ENCODE data around the gene MICALL2.

Gene MICALL2

GRCh38 chr7:1503816-1504775 is 44.8 kb upstream of the MICALL2 start, which contains the start of gene INTS1:
Gene INTS1 (minus strand): TSS chr7:1504389. CDS start chr7:1503960, 429 bp downstream.
- Histone ChIP-seq H3K14ac (ENCODE audit: low read length in 2 of 2) (peak within 1 kb of the TSS in 1 of 2 experiments; percentile 66), H3K4me3 (ENCODE audit: insufficient read depth in 1 of 2, low read depth in 1 of 2, low read length in 2 of 2) (peak within 1 kb of the TSS; percentile 96 to 98), H3K27me3 (ENCODE audit: control insufficient read depth in 1 of 2, insufficient read depth in 1 of 2, low read length in 2 of 2) (no peaks in the 10 kb centered on the region), H3K4me2 (ENCODE audit: low read length, poor library complexity, severe bottlenecking) (peak within 1 kb of the TSS; percentile 98), H3K27ac (ENCODE audit: low read length, poor library complexity, severe bottlenecking) (no peak within 1 kb of the TSS), H4K91ac (ENCODE audit: low read length) (peak within 1 kb of the TSS; percentile 67), H2AK5ac (ENCODE audit: low read length, severe bottlenecking) (no peak within 1 kb of the TSS), H4K8ac (ENCODE audit: low read length) (peak within 1 kb of the TSS; percentile 95), H3K4ac (ENCODE audit: low read depth in 1 of 2, low read length in 2 of 2) (peak within 1 kb of the TSS; percentile 13 to 91), H3K36me3 (ENCODE audit: control insufficient read depth in 1 of 2, insufficient read depth in 2 of 2, low read depth in 1 of 2, low read length in 2 of 2) (peaks cover 27 to 44% of the 10 kb centered on the region in 2 experiments), H2BK120ac (ENCODE audit: low read depth, low read length) (peak within 1 kb of the TSS; percentile 86), H3K9ac (ENCODE audit: low read length) (peak within 1 kb of the TSS; percentile 89), H2BK5ac (ENCODE audit: low read depth, low read length, poor library complexity, severe bottlenecking) (no peak within 1 kb of the TSS), H2BK12ac (ENCODE audit: low read length in 2 of 2) (peak within 1 kb of the TSS in 1 of 2 experiments; percentile 80), H3K23ac (ENCODE audit: low read length in 2 of 2) (no peak within 1 kb of the TSS), H3K4me1 (ENCODE audit: control insufficient read depth, insufficient read depth, low read depth, low read length) (peaks cover 27% of the 10 kb centered on the region), H2BK15ac (ENCODE audit: low read depth, poor library complexity, severe bottlenecking) (peak within 1 kb of the TSS; percentile 92), H3K18ac (ENCODE audit: low read depth in 1 of 2, low read length in 2 of 2) (peak within 1 kb of the TSS; percentile 35 to 97), H3K9me3 (ENCODE audit: control insufficient read depth, low read length) (no peaks in the 10 kb centered on the region), H3K79me1 (replicated peaks; ENCODE audit: low read length, poor library complexity, severe bottlenecking) (peaks cover 34% of the 10 kb centered on the region), H2AFZ (ENCODE audit: low read depth, low read length) (peak within 1 kb of the TSS; percentile 97)
- peak; percentile 90 for DNase-seq
- WGBS = under 1% methylated on average over 99 of the region's 118 CpGs

- H2AK5ac ChIP-seq (ENCODE audit: low read length, severe bottlenecking) = no peak overlapping the region
- peak overlapping the region; percentile 98 for H3K4me2 ChIP-seq (ENCODE audit: low read length, poor library complexity, severe bottlenecking)
- no peak overlapping the region for H2BK15ac ChIP-seq (ENCODE audit: low read depth, poor library complexity, severe bottlenecking)
- peak overlapping the region in 1 of 2 experiments; percentile 54 for H3K4ac ChIP-seq (ENCODE audit: low read depth in 1 of 2, low read length in 2 of 2)
- H3K36me3 ChIP-seq (ENCODE audit: control insufficient read depth in 1 of 2, insufficient read depth in 2 of 2, low read depth in 1 of 2, low read length in 2 of 2) = peaks cover 27 to 51% of the 10 kb centered on the region in 2 experiments
- peak overlapping the region; percentile 89 for H3K9ac ChIP-seq (ENCODE audit: low read length)
- no peak for DNase-seq
- peak overlapping the region; percentile 96 to 98 for H3K4me3 ChIP-seq (ENCODE audit: insufficient read depth in 1 of 2, low read depth in 1 of 2, low read length in 2 of 2)
- H4K8ac ChIP-seq (ENCODE audit: low read length) = no peak overlapping the region
- H3K27ac ChIP-seq (ENCODE audit: low read length, poor library complexity, severe bottlenecking) = no peak overlapping the region
- no peaks in the 10 kb centered on the region for H3K9me3 ChIP-seq (ENCODE audit: control insufficient read depth, low read length)
- no peak overlapping the region for H3K14ac ChIP-seq (ENCODE audit: low read length in 2 of 2)
- no peak overlapping the region for H3K23ac ChIP-seq (ENCODE audit: low read length in 2 of 2)
- no peak overlapping the region for H2BK12ac ChIP-seq (ENCODE audit: low read length in 2 of 2)
- H3K79me1 ChIP-seq (replicated peaks; ENCODE audit: low read length, poor library complexity, severe bottlenecking) = peaks cover 34% of the 10 kb centered on the region
- H4K91ac ChIP-seq (ENCODE audit: low read length) = no peak overlapping the region
- H2AFZ ChIP-seq (ENCODE audit: low read depth, low read length) = no peak overlapping the region
- H3K27me3 ChIP-seq (ENCODE audit: control insufficient read depth in 1 of 2, insufficient read depth in 1 of 2, low read length in 2 of 2) = no peaks in the 10 kb centered on the region
- no peak overlapping the region for H3K18ac ChIP-seq (ENCODE audit: low read depth in 1 of 2, low read length in 2 of 2)
- H3K4me1 ChIP-seq (ENCODE audit: control insufficient read depth, insufficient read depth, low read depth, low read length) = peaks cover 27% of the 10 kb centered on the region
- no peak overlapping the region for H2BK120ac ChIP-seq (ENCODE audit: low read depth, low read length)
- no peak overlapping the region for H2BK5ac ChIP-seq (ENCODE audit: low read depth, low read length, poor library complexity, severe bottlenecking)
- 55% methylated on average over 20 of the region's 24 CpGs for WGBS
These were observed 44.1 kb upstream of the MICALL2 start for GRCh38 chr7:1503390-1503789.

GRCh38 chr7:1502845-1503244 is 43.6 kb upstream of the MICALL2 start:
- H3K36me3 ChIP-seq (ENCODE audit: control insufficient read depth in 1 of 2, insufficient read depth in 2 of 2, low read depth in 1 of 2, low read length in 2 of 2) = peaks cover 32 to 57% of the 10 kb centered on the region in 2 experiments
- H2BK120ac ChIP-seq (ENCODE audit: low read depth, low read length) = no peak overlapping the region
- H3K27ac ChIP-seq (ENCODE audit: low read length, poor library complexity, severe bottlenecking) = no peak overlapping the region
- H3K23ac ChIP-seq (ENCODE audit: low read length in 2 of 2) = no peak overlapping the region
- no peak overlapping the region for H3K18ac ChIP-seq (ENCODE audit: low read depth in 1 of 2, low read length in 2 of 2)
- no peak overlapping the region for H2BK12ac ChIP-seq (ENCODE audit: low read length in 2 of 2)
- WGBS = 90% methylated on average over 20 of the region's 20 CpGs
- H3K14ac ChIP-seq (ENCODE audit: low read length in 2 of 2) = no peak overlapping the region
- H2AK5ac ChIP-seq (ENCODE audit: low read length, severe bottlenecking) = no peak overlapping the region
- H2AFZ ChIP-seq (ENCODE audit: low read depth, low read length) = no peak overlapping the region
- no peak overlapping the region for H4K8ac ChIP-seq (ENCODE audit: low read length)
- peaks cover 27% of the 10 kb centered on the region for H3K4me1 ChIP-seq (ENCODE audit: control insufficient read depth, insufficient read depth, low read depth, low read length)
- H2BK5ac ChIP-seq (ENCODE audit: low read depth, low read length, poor library complexity, severe bottlenecking) = no peak overlapping the region
- peak overlapping the region; percentile 98 for H3K4me2 ChIP-seq (ENCODE audit: low read length, poor library complexity, severe bottlenecking)
- H3K9me3 ChIP-seq (ENCODE audit: control insufficient read depth, low read length) = no peaks in the 10 kb centered on the region
- H3K27me3 ChIP-seq (ENCODE audit: control insufficient read depth in 1 of 2, insufficient read depth in 1 of 2, low read length in 2 of 2) = no peaks in the 10 kb centered on the region
- H3K4me3 ChIP-seq (ENCODE audit: insufficient read depth in 1 of 2, low read depth in 1 of 2, low read length in 2 of 2) = peak overlapping the region in 1 of 2 experiments; percentile 96
- no peak overlapping the region for H3K4ac ChIP-seq (ENCODE audit: low read depth in 1 of 2, low read length in 2 of 2)
- H4K91ac ChIP-seq (ENCODE audit: low read length) = no peak overlapping the region
- no peak overlapping the region for H2BK15ac ChIP-seq (ENCODE audit: low read depth, poor library complexity, severe bottlenecking)
- peaks cover 34% of the 10 kb centered on the region for H3K79me1 ChIP-seq (replicated peaks; ENCODE audit: low read length, poor library complexity, severe bottlenecking)
- no peak for DNase-seq
- H3K9ac ChIP-seq (ENCODE audit: low read length) = peak overlapping the region; percentile 89

Data from mesenchymal stem cell (in vitro differentiated cells and primary cell).